ENCODE measurements around the gene PCDHB4.
"Not testable (repeated sequence)": the region's sequence is repeated elsewhere in the genome, so short reads cannot be mapped to it uniquely, and the experiment has no call there.

Gene PCDHB4

GRCh38 chr5:141095263-141095641 is 26.4 kb upstream of the PCDHB4 start:
- Histone ChIP-seq H3K27ac (no peak overlapping the region), H3K4me1 (ENCODE audit: control insufficient read depth in 1 of 2, insufficient read depth in 1 of 2, low read depth in 1 of 2, low read length in 1 of 2) (no peaks in the 10 kb centered on the region), H3K36me3 (no peaks in the 10 kb centered on the region), H3K27me3 (peaks cover 20% of the 10 kb centered on the region), H3K9me3 (peaks cover 1% of the 10 kb centered on the region), H3K4me3 (ENCODE audit: low read depth in 1 of 2, low read length in 1 of 2) (no peak overlapping the region)
- no peak for TF ChIP-seq CTCF (IDR thresholded peaks at IDR 0.05)

- not testable (repeated sequence) for H3K9me3 ChIP-seq; H3K4me3 ChIP-seq (ENCODE audit: low read depth in 1 of 2, low read length in 1 of 2); H3K4me1 ChIP-seq (ENCODE audit: control insufficient read depth in 1 of 2, insufficient read depth in 1 of 2, low read depth in 1 of 2, low read length in 1 of 2); H3K27ac ChIP-seq; H3K36me3 ChIP-seq
- H3K27me3 ChIP-seq, result peaks cover 23% of the 10 kb centered on the region
Measured at GRCh38 chr5:141096181-141096580, 25.4 kb upstream of the PCDHB4 start.

GRCh38 chr5:141096586-141096985 is 25.0 kb upstream of the PCDHB4 start:
- H3K9me3 ChIP-seq; H3K36me3 ChIP-seq; H3K4me1 ChIP-seq (ENCODE audit: control insufficient read depth in 1 of 2, insufficient read depth in 1 of 2, low read depth in 1 of 2, low read length in 1 of 2); H3K27ac ChIP-seq; H3K4me3 ChIP-seq (ENCODE audit: low read depth in 1 of 2, low read length in 1 of 2): not testable (repeated sequence)
- H3K27me3 ChIP-seq, result peaks cover 27% of the 10 kb centered on the region

- Histone ChIP-seq H3K36me3 (no peaks in the 10 kb centered on the region), H3K27me3 (peaks cover 16% of the 10 kb centered on the region), H3K4me1 (ENCODE audit: control insufficient read depth in 1 of 2, insufficient read depth in 1 of 2, low read depth in 1 of 2, low read length in 1 of 2) (no peaks in the 10 kb centered on the region), H3K9me3 (peaks cover 4% of the 10 kb centered on the region), H3K4me3 (ENCODE audit: low read depth in 1 of 2, low read length in 1 of 2) (no peak within 1 kb of the TSS), H3K27ac (no peak within 1 kb of the TSS)
- no peak for TF ChIP-seq CTCF (IDR thresholded peaks at IDR 0.05)
Measured at GRCh38 chr5:141100243-141100805, 21.3 kb upstream of the PCDHB4 start, which contains the start of gene PCDHB3. PCDHB3 (plus strand) TSS chr5:141100473; CDS start chr5:141100650, 177 bp downstream.

- Histone ChIP-seq H3K4me3 (ENCODE audit: low read depth in 1 of 2, low read length in 1 of 2) (no peak overlapping the region), H3K27ac (no peak overlapping the region), H3K27me3 (peaks cover 11% of the 10 kb centered on the region), H3K9me3 (peaks cover 4% of the 10 kb centered on the region), H3K36me3 (no peaks in the 10 kb centered on the region), H3K4me1 (ENCODE audit: control insufficient read depth in 1 of 2, insufficient read depth in 1 of 2, low read depth in 1 of 2, low read length in 1 of 2) (no peaks in the 10 kb centered on the region)
- TF ChIP-seq CTCF (IDR thresholded peaks at IDR 0.05), result no peak
Measured at GRCh38 chr5:141101059-141101458, 20.6 kb upstream of the PCDHB4 start.

- not testable (repeated sequence) for H3K27ac ChIP-seq; H3K4me1 ChIP-seq (ENCODE audit: control insufficient read depth in 1 of 2, insufficient read depth in 1 of 2, low read depth in 1 of 2, low read length in 1 of 2); H3K4me3 ChIP-seq (ENCODE audit: low read depth in 1 of 2, low read length in 1 of 2); H3K36me3 ChIP-seq; H3K9me3 ChIP-seq
- peaks cover 11% of the 10 kb centered on the region for H3K27me3 ChIP-seq
Measured at GRCh38 chr5:141102070-141102469, 19.5 kb upstream of the PCDHB4 start.

- H3K9me3 ChIP-seq; H3K27ac ChIP-seq; H3K4me3 ChIP-seq (ENCODE audit: low read depth in 1 of 2, low read length in 1 of 2); H3K36me3 ChIP-seq; H3K4me1 ChIP-seq (ENCODE audit: control insufficient read depth in 1 of 2, insufficient read depth in 1 of 2, low read depth in 1 of 2, low read length in 1 of 2): not testable (repeated sequence)
- peaks cover 11% of the 10 kb centered on the region for H3K27me3 ChIP-seq
Measured at GRCh38 chr5:141102471-141102870, 19.1 kb upstream of the PCDHB4 start.

- Histone ChIP-seq H3K36me3 (no peaks in the 10 kb centered on the region), H3K9me3 (peaks cover 2% of the 10 kb centered on the region), H3K27me3 (peaks cover 7% of the 10 kb centered on the region), H3K27ac (no peak overlapping the region), H3K4me3 (ENCODE audit: low read depth in 1 of 2, low read length in 1 of 2) (no peak overlapping the region), H3K4me1 (ENCODE audit: control insufficient read depth in 1 of 2, insufficient read depth in 1 of 2, low read depth in 1 of 2, low read length in 1 of 2) (no peaks in the 10 kb centered on the region)
- no peak for TF ChIP-seq CTCF (IDR thresholded peaks at IDR 0.05)
Measured at GRCh38 chr5:141105350-141105749, 16.3 kb upstream of the PCDHB4 start.
